ENCODE measurements around the gene DTHD1.

GRCh38 chr4:36282503-36283030 lies 1.2 kb downstream of the DTHD1 start:
- no peak for TF ChIP-seq SP1 (IDR thresholded peaks at IDR 0.05)
- TF ChIP-seq CTCF (IDR thresholded peaks at IDR 0.05; ENCODE audit: low read depth, low read length, missing input control) = no peak
- TF ChIP-seq YY1 (IDR thresholded peaks at IDR 0.05) = no peak
- TF ChIP-seq EGR1 (IDR thresholded peaks at IDR 0.05; ENCODE audit: low read depth in 2 of 2) = no peak
- TF ChIP-seq, protein P1, sequence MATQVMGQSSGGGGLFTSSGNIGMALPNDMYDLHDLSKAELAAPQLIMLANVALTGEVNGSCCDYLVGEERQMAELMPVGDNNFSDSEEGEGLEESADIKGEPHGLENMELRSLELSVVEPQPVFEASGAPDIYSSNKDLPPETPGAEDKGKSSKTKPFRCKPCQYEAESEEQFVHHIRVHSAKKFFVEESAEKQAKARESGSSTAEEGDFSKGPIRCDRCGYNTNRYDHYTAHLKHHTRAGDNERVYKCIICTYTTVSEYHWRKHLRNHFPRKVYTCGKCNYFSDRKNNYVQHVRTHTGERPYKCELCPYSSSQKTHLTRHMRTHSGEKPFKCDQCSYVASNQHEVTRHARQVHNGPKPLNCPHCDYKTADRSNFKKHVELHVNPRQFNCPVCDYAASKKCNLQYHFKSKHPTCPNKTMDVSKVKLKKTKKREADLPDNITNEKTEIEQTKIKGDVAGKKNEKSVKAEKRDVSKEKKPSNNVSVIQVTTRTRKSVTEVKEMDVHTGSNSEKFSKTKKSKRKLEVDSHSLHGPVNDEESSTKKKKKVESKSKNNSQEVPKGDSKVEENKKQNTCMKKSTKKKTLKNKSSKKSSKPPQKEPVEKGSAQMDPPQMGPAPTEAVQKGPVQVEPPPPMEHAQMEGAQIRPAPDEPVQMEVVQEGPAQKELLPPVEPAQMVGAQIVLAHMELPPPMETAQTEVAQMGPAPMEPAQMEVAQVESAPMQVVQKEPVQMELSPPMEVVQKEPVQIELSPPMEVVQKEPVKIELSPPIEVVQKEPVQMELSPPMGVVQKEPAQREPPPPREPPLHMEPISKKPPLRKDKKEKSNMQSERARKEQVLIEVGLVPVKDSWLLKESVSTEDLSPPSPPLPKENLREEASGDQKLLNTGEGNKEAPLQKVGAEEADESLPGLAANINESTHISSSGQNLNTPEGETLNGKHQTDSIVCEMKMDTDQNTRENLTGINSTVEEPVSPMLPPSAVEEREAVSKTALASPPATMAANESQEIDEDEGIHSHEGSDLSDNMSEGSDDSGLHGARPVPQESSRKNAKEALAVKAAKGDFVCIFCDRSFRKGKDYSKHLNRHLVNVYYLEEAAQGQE (IDR thresholded peaks at IDR 0.05) = no peak
- TF ChIP-seq, protein P2, sequence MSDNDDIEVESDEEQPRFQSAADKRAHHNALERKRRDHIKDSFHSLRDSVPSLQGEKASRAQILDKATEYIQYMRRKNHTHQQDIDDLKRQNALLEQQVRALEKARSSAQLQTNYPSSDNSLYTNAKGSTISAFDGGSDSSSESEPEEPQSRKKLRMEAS (IDR thresholded peaks at IDR 0.05) = no peak
- no peak for TF ChIP-seq ZBTB33 (IDR thresholded peaks at IDR 0.05)
- no peak for TF ChIP-seq GABPA (IDR thresholded peaks at IDR 0.05 in 1 of 2, conservative IDR thresholded peaks at IDR 0.05 in 1 of 2)
- TF ChIP-seq TAF1 (conservative IDR thresholded peaks at IDR 0.05) = no peak
- no peak for TF ChIP-seq RAD21 (IDR thresholded peaks at IDR 0.05)
- no peak for TF ChIP-seq FOXA2 (IDR thresholded peaks at IDR 0.05)
- no peak for TF ChIP-seq HNF4A (conservative IDR thresholded peaks at IDR 0.05)
- TF ChIP-seq JUND (IDR thresholded peaks at IDR 0.05) = no peak

All from liver (tissue), 3 donors.